K562 (cell line): ENCODE results near the gene HSF2BP. TPM values are rescaled to one million over a fixed set of nuclear protein-coding genes. Genes with fewer than 3 reads are reported as not detected.
A peak's percentile ranks its signal among the peaks of the same experiment; 100 is the strongest.

ENCODE experiments used
- ATAC-seq: fragments of 200-7000 bp; cut with Tn5 transposase; 3 replicates; pipeline ENCODE4 v1.9.1; 2020; ENCODE audit warnings: moderate library complexity
- BruUV-seq: library from RNA; stranded (reverse); fragments of 400-500 nt; replicated peaks from 2 replicates; lab custom pipeline; 2021; lab: Mats Ljungman, UMichigan
- CTCF ChIA-PET: fragments of 300-600 bp; formaldehyde crosslinking; extraction: SDS; loops from one replicate; lab custom pipeline; 2021; ENCODE audit warnings: low intra/inter-chr PET ratio; lab: Yijun Ruan, JAX
- POLR2A ChIA-PET: fragments of 300-600, 350-650 bp; sonication (Branson Sonifier 250); formaldehyde crosslinking; extraction: SDS; loops from one replicate; lab custom pipeline; 2021; ENCODE audit warnings: antibody characterized with exemption, inconsistent platforms; lab: Yijun Ruan, JAX
- DNase-seq, 4 experiments: peaks; one replicate each; pipeline versions ENCODE4 v3.0.0 to v3.0.0-alpha.2; 2011 to 2018; ENCODE audit warnings: low spot score in 3 of 4, mixed read lengths in 3 of 4; ENCODE audit errors: extremely low read depth in 1 of 4
- FAIRE-seq: peaks from 2 replicates; lab custom pipeline; 2011; peaks lifted over from hg19 to GRCh38; lab: Jason Lieb, UNC
- H2AFZ ChIP-seq: 2 replicates; pipeline ENCODE4 v1.6.0; 2011; ENCODE audit warnings: low read depth, low read length, control low read depth, inconsistent platforms
- H3K27ac ChIP-seq: fragments of 200-600 bp; 3 replicates; pipeline ENCODE4 v1.8.0; 2011; ENCODE audit warnings: low read depth, mild to moderate bottlenecking, control low read depth, inconsistent platforms, low read length, moderate library complexity, mixed read lengths; ENCODE audit errors: extremely low read depth
- H3K27me3 ChIP-seq, 2 experiments: fragments of 300-600 bp in 1 of 2; 2 replicates in 1 of 2; 3 replicates in 1 of 2; pipeline versions ENCODE4 v1.6.0 to v1.8.0; 2011; ENCODE audit warnings: inconsistent platforms in 2 of 2, low read length in 2 of 2, mild to moderate bottlenecking in 1 of 2, mixed read lengths in 1 of 2, moderate library complexity in 1 of 2; ENCODE audit not compliant: control insufficient read depth in 2 of 2, insufficient read depth in 2 of 2
- H3K36me3 ChIP-seq: fragments of 300-600 bp; 3 replicates; pipeline ENCODE4 v1.8.0; 2011; ENCODE audit warnings: mild to moderate bottlenecking, low read length, inconsistent platforms; ENCODE audit not compliant: control insufficient read depth, insufficient read depth
- H3K4me1 ChIP-seq, 2 experiments: fragments of 200-600 bp in 1 of 2; replicated peaks in 1 of 2; 2 replicates in 1 of 2; 3 replicates in 1 of 2; pipeline versions ENCODE4 v1.5.1 to v1.8.0; 2011; ENCODE audit warnings: inconsistent platforms in 2 of 2, low read length in 2 of 2, mild to moderate bottlenecking in 1 of 2, mixed read lengths in 1 of 2, moderate library complexity in 1 of 2; ENCODE audit not compliant: control insufficient read depth in 2 of 2, insufficient read depth in 2 of 2
- H3K4me2 ChIP-seq: 2 replicates; pipeline ENCODE4 v1.6.1; 2011; ENCODE audit warnings: low read length, control low read depth, inconsistent platforms, mixed read lengths; ENCODE audit not compliant: insufficient read depth
- H3K4me3 ChIP-seq: fragments of 200-600 bp; sonication (generic), shearing (Covaris generic); 2 replicates; pipeline ENCODE4 v1.5.1; 2016; ENCODE audit warnings: control low read depth, inconsistent platforms
- H3K79me2 ChIP-seq: fragments of 200-600 bp; 3 replicates; pipeline ENCODE4 v1.8.0; 2011; ENCODE audit warnings: low read length, inconsistent platforms; ENCODE audit not compliant: control insufficient read depth, insufficient read depth
- H3K9ac ChIP-seq, 2 experiments: 2 replicates each; pipeline versions ENCODE4 v1.6.0 to v1.6.1; 2011; ENCODE audit warnings: low read depth in 2 of 2, low read length in 2 of 2, control low read depth in 1 of 2, inconsistent platforms in 1 of 2, mild to moderate bottlenecking in 1 of 2, mixed read lengths in 1 of 2; ENCODE audit not compliant: insufficient read depth in 1 of 2
- H3K9me1 ChIP-seq: one replicate; pipeline ENCODE4 v1.6.0; 2011; ENCODE audit warnings: inconsistent platforms, mild to moderate bottlenecking, low read length, moderate library complexity; ENCODE audit not compliant: control insufficient read depth, insufficient read depth
- H3K9me3 ChIP-seq: replicated peaks from 2 replicates; pipeline ENCODE4 v1.5.1; 2011; ENCODE audit warnings: low read depth, low read length, inconsistent platforms; ENCODE audit not compliant: control insufficient read depth, insufficient read depth
- H4K20me1 ChIP-seq: replicated peaks from 2 replicates; pipeline ENCODE4 v1.6.1; 2011; ENCODE audit warnings: low read length, inconsistent platforms, mixed read lengths; ENCODE audit not compliant: control insufficient read depth, insufficient read depth
- PRPF4 ChIP-seq: fragments of 200-400 bp; formaldehyde crosslinking; IDR thresholded peaks from one replicate; pipeline ENCODE4 v1.6.1; 2017; ENCODE audit warnings: low read length, low read depth, mild to moderate bottlenecking; ENCODE audit not compliant: insufficient read depth, poor library complexity, severe bottlenecking
- RBM15 ChIP-seq: fragments of 200-400 bp; formaldehyde crosslinking; IDR thresholded peaks from 2 replicates; pipeline ENCODE4 v1.6.1; 2018; ENCODE audit warnings: mild to moderate bottlenecking, low read length, moderate library complexity; ENCODE audit not compliant: insufficient read depth
- RBM34 ChIP-seq: fragments of 200-400 bp; formaldehyde crosslinking; IDR thresholded peaks from 2 replicates; pipeline ENCODE4 v1.6.1; 2018; ENCODE audit warnings: low read length, borderline replicate concordance; ENCODE audit not compliant: insufficient read depth
- ZFPM2 ChIP-seq: fragments of 250-450 bp; sonication (Bioruptor Pico); IDR thresholded peaks from 2 replicates; pipeline ENCODE4 v1.5.1; 2022; ENCODE audit warnings: mild to moderate bottlenecking
- ZNF140 ChIP-seq: fragments of 250-450 bp; sonication (Bioruptor Pico); IDR thresholded peaks from 2 replicates; pipeline ENCODE4 v1.8.0; 2021; ENCODE audit warnings: moderate library complexity, mild to moderate bottlenecking, inconsistent platforms
- WGBS: fragments of 100-300 bp; shearing (Covaris generic); methylation state at CpG from one replicate; pipeline ENCODE4 v1.1.6; 2016; ENCODE audit warnings: low coverage, mixed read lengths; ENCODE audit not compliant: insufficient coverage; ENCODE audit errors: missing lambda C conversion rate; 5-methylcytosine and 5-hydroxymethylcytosine counted together
- in situ Hi-C: fragments of 300-500 bp; cut with MboI; formaldehyde crosslinking; loops from 4 replicates; pipeline ENCODE4 v1.15.0; 2018; ENCODE audit warnings: inconsistent platforms, mixed read lengths
- intact Hi-C: fragments of 100-400 bp; cut with micrococcal nuclease; formaldehyde crosslinking; loops from 2 replicates; pipeline ENCODE4 v1.14.2; 2022
- polyA plus RNA-seq, 8 experiments: library from polyadenylated mRNA; depleted of rRNA in 4 of 8; stranded (reverse) in 5 of 8; unstranded in 3 of 8; fragments of >200 nt; fragmentation: Nextera tagmentation in 2 of 8; fragmentation: Illumina TruSeq in 1 of 8; extraction: Ambion mirVana in 2 of 8; extraction: Trizol in 1 of 8; gene quantifications; 2 replicates each; pipeline versions ENCODE4 v1.2.1 to v1.2.3, GENCODE V29; 2011 to 2014; ENCODE audit warnings: inconsistent platforms in 1 of 8, missing spikeins in 1 of 8
- total RNA-seq, 7 experiments: library from RNA; depleted of rRNA in 6 of 7; stranded (reverse); fragments of >200 nt in 6 of 7; fragmentation: Illumina TruSeq in 2 of 7; extraction: Trizol in 2 of 7; gene quantifications; 2 replicates each; pipeline versions ENCODE4 v1.2.1 to v1.2.3, GENCODE V29; 2011 to 2021; ENCODE audit warnings: low replicate concordance in 1 of 7
- TF ChIP-seq, protein P1 (sequence below): fragments of 450-650 bp; formaldehyde crosslinking; IDR thresholded peaks from 2 replicates; pipeline ENCODE4 v1.4.0; 2020; ENCODE audit warnings: mild to moderate bottlenecking, mixed read lengths

The HSF2BP gene
- total and polyA plus RNA-seq, 9 of the 15 experiments (the other 6 are each of a cell fraction or from before 2014, with no cell fraction given), result 0.04 to 0.57 (median 0.20) TPM; not detected in 2

DNA sequence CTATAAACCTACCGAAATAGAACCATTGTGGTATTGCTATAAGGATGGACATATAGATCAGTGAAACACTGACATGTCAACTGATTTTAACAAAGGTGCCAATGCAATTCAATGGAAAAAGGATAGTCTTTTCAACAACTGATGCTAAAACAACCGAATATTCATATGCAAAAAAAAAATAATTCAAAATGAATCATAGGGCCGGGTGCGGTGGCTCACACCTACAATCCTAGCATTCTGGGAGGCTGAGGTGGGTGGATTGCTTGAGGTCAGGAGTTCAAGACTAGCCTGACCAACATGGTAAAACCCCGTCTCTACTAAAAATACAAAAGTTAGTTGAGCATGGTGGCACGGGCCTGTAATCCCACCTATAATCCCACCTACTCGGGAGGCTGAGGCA lies 23.9 kb downstream of the HSF2BP start (continued):
- TF ChIP-seq PRPF4 (no peak), ZFPM2 (no peak), ZNF140 (CRISPR knock-in tag) (no peak)

DNA sequence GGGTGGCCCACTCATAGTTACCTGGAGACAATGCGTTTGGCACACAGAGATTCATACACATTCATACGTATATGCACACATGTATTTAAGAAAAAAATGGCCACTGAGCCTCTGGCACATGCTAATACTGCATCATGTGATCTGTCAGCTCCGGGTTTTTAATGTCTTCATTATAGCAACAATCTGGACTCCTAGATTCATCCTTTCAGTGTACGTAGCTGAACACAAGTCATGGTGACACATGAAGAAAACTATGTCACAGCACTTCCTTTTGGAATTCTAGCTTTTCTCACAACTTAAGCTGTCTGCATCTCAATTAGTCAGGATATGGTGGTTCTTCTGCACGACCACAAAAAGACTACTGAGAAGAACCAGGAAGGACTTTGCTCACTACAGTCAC lies 24.7 kb downstream of the HSF2BP start:
- TF ChIP-seq RBM34 (no peak), RBM15 (no peak)
- TF ChIP-seq, protein P1, sequence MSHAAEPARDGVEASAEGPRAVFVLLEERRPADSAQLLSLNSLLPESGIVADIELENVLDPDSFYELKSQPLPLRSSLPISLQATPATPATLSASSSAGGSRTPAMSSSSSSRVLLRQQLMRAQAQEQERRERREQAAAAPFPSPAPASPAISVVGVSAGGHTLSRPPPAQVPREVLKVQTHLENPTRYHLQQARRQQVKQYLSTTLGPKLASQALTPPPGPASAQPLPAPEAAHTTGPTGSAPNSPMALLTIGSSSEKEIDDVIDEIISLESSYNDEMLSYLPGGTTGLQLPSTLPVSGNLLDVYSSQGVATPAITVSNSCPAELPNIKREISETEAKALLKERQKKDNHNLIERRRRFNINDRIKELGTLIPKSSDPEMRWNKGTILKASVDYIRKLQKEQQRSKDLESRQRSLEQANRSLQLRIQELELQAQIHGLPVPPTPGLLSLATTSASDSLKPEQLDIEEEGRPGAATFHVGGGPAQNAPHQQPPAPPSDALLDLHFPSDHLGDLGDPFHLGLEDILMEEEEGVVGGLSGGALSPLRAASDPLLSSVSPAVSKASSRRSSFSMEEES (CRISPR knock-in tag), result peak; percentile 50
- intact Hi-C loops (no loop called here), in situ Hi-C loops (loop anchor here (25.0 kb wide), 1 partner anchor 472 kb away; the partner anchor contains the start of gene CRYAA)
- H3K27ac ChIP-seq, result no peak overlapping the region
- no peaks in the 10 kb centered on the region for H3K9me1 ChIP-seq
- ATAC-seq (no peak), DNase-seq (no peak), FAIRE-seq (no peak)
- H3K4me1 ChIP-seq, result no peaks in the 10 kb centered on the region
- H3K9ac ChIP-seq, result no peak overlapping the region
- WGBS, result 3% methylated on average over 5 of the region's 5 CpGs
- no peak overlapping the region for H2AFZ ChIP-seq
- peaks cover 0 to 22% of the 10 kb centered on the region in 2 experiments; a peak in 4 of 5 replicates for H3K27me3 ChIP-seq
- BruUV-seq, result no TSS peak
- H3K9me3 ChIP-seq, result no peaks in the 10 kb centered on the region
- CTCF ChIA-PET, result no interaction called here
- H3K4me3 ChIP-seq, result no peak overlapping the region
- no peaks in the 10 kb centered on the region for H4K20me1 ChIP-seq
- no peaks in the 10 kb centered on the region for H3K79me2 ChIP-seq
- POLR2A ChIA-PET, result interaction anchor here (0.7 to 0.9 kb wide), 2 partner anchors 11 to 14 kb away, joined by 4 to 5 read pairs; no protein-coding TSS in a partner anchor
- H3K36me3 ChIP-seq, result no peaks in the 10 kb centered on the region
- H3K4me2 ChIP-seq, result no peak overlapping the region
